ENCODE data around the gene ADGRA3. TPM values are rescaled to one million over a fixed set of nuclear protein-coding genes. Genes with fewer than 3 reads are reported as not detected.

Gene ADGRA3
- total RNA-seq, 1 experiment from 2014 or later: 39.0 TPM

GRCh38 chr4:22500831-22501714 is 14.8 kb downstream of the ADGRA3 start:
- DNase-seq: no peak
- no peaks in the 10 kb centered on the region for H3K27me3 ChIP-seq (ENCODE audit: control insufficient read depth, insufficient read depth, low read length)
- H3K36me3 ChIP-seq (replicated peaks; ENCODE audit: control insufficient read depth, insufficient read depth, low read length): no peaks in the 10 kb centered on the region
- no peak overlapping the region for H3K4me3 ChIP-seq (ENCODE audit: insufficient read depth, low read depth, low read length)

- DNase-seq: no peak
- H3K36me3 ChIP-seq (replicated peaks; ENCODE audit: control insufficient read depth, insufficient read depth, low read length): no peaks in the 10 kb centered on the region
- no peaks in the 10 kb centered on the region for H3K27me3 ChIP-seq (ENCODE audit: control insufficient read depth, insufficient read depth, low read length)
- no peak overlapping the region for H3K4me3 ChIP-seq (ENCODE audit: insufficient read depth, low read depth, low read length)
These were observed 15.7 kb downstream of the ADGRA3 start for GRCh38 chr4:22500128-22500611.

DNA sequence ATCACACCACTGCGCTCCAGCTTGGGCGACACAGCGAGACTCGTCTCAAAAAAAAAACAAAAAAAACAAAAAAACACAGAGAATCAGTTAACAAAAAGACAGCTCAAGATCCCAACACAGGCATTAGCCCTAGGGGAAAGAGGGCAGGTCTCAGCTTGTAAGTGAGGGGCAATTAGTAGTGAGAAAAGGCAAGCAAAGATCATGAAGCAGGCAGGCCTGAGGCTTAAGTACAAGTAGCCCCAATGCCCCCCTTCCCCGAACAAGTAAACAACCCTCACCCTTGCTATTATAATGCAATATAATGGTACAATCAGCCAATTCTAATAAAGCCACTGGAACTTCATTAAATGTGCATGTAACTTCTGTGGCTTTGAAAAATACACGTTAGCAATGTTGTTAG is 17.0 kb downstream of the ADGRA3 start:
- no peak for DNase-seq

DNA sequence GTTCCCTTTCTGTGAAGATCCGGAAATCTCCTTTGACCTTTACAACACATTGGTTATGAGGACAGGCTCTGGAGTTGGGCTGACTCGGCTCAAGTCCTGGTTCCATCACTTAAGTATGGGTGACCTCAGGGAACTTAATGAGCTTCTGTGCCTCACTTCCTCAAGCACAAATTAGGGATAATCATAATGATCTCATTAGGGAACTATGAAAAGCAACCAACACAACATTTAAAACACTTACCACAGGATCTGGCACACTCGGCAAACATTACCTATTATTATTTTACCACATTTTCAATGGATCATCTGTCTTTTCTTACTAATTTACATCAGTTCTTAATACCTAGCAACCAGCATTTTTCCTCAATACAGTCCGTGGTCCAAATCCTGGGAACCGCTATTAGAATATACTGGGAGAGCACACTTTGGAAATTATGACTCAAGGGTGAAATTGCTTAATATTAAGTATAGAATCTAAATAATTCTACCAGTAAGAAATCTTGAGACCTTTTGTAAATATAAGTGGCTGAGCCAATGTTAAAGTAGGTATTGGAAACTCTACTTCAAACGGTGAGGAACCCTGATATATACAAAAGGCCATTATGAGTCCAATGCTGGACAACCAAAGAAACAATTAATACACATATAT is 19.6 kb downstream of the ADGRA3 start:
- DNase-seq: no peak
- no peaks in the 10 kb centered on the region for H3K36me3 ChIP-seq (replicated peaks; ENCODE audit: control insufficient read depth, insufficient read depth, low read length)
- H3K27me3 ChIP-seq (ENCODE audit: control insufficient read depth, insufficient read depth, low read length): no peaks in the 10 kb centered on the region
- no peak overlapping the region for H3K4me3 ChIP-seq (ENCODE audit: insufficient read depth, low read depth, low read length)

More for the DNA sequence above, 17.0 kb downstream of the ADGRA3 start:
- no peaks in the 10 kb centered on the region for H3K36me3 ChIP-seq (replicated peaks; ENCODE audit: control insufficient read depth, insufficient read depth, low read length)
- no peaks in the 10 kb centered on the region for H3K27me3 ChIP-seq (ENCODE audit: control insufficient read depth, insufficient read depth, low read length)
- no peak overlapping the region for H3K4me3 ChIP-seq (ENCODE audit: insufficient read depth, low read depth, low read length)

GRCh38 chr4:22493523-22493922 is 22.3 kb downstream of the ADGRA3 start:
- Histone ChIP-seq H3K4me3 (ENCODE audit: insufficient read depth, low read depth, low read length) (no peak overlapping the region), H3K36me3 (replicated peaks; ENCODE audit: control insufficient read depth, insufficient read depth, low read length) (no peaks in the 10 kb centered on the region), H3K27me3 (ENCODE audit: control insufficient read depth, insufficient read depth, low read length) (no peaks in the 10 kb centered on the region)
- no peak for DNase-seq

- no peak overlapping the region for H3K4me3 ChIP-seq (ENCODE audit: insufficient read depth, low read depth, low read length)
These were observed 22.9 kb downstream of the ADGRA3 start for GRCh38 chr4:22492987-22493386.

DNA sequence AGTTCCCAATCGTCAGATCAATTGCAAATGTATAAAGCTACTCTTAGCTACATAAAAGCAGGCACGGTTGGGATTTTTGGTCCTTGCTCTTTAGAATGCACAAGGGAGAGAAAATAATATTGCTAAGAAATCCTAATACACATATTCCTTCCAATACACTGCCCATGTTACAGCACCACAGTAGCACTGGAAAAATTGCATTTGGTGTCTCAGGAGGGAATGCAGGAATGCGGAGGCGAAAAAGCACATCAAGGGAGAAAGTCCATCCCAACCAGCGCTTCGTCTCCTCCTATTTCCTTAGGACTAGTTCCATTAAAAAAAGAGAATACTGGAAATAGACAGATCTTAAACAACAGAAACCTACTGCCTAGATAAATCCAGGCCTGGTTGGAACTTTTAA is 23.9 kb downstream of the ADGRA3 start:
- H3K36me3 ChIP-seq (replicated peaks; ENCODE audit: control insufficient read depth, insufficient read depth, low read length): no peaks in the 10 kb centered on the region
- no peak for DNase-seq
- H3K27me3 ChIP-seq (ENCODE audit: control insufficient read depth, insufficient read depth, low read length): no peaks in the 10 kb centered on the region
- no peak overlapping the region for H3K4me3 ChIP-seq (ENCODE audit: insufficient read depth, low read depth, low read length)

More at GRCh38 chr4:22492987-22493386, 22.9 kb downstream of the ADGRA3 start:
- DNase-seq: no peak
- no peaks in the 10 kb centered on the region for H3K27me3 ChIP-seq (ENCODE audit: control insufficient read depth, insufficient read depth, low read length)
- no peaks in the 10 kb centered on the region for H3K36me3 ChIP-seq (replicated peaks; ENCODE audit: control insufficient read depth, insufficient read depth, low read length)

DNA sequence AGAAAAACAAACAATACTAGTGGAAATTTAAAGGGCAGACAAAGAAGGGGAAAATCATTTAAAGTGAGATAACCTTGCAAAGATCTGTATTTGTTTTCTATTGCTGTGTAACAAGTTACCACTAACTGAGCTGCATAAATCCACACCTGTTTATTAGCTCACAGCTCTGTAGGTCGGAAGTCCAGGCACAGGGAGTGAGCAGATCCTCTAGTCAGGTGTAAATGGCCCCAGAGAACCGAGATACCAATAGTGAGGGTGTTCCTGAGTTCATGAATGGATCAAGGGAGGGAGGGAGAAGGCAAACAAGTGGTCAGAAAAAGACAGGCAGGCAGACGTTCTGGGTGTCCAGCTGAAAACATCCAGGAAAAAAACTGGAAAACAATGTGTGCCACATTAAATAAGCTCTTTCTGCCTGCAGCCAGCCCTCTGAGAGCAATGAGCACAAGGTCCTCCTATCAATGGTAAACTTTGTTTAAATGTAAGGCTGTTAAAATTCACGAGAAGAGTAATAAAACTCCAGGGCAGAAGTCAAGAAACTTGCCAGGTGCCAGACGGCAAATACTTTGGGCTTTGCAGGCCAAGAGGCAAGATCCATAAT is 25.0 kb downstream of the ADGRA3 start:
- Histone ChIP-seq H3K4me3 (ENCODE audit: insufficient read depth, low read depth, low read length) (no peak overlapping the region), H3K36me3 (replicated peaks; ENCODE audit: control insufficient read depth, insufficient read depth, low read length) (no peaks in the 10 kb centered on the region), H3K27me3 (ENCODE audit: control insufficient read depth, insufficient read depth, low read length) (no peaks in the 10 kb centered on the region)
- DNase-seq: no peak

DNA sequence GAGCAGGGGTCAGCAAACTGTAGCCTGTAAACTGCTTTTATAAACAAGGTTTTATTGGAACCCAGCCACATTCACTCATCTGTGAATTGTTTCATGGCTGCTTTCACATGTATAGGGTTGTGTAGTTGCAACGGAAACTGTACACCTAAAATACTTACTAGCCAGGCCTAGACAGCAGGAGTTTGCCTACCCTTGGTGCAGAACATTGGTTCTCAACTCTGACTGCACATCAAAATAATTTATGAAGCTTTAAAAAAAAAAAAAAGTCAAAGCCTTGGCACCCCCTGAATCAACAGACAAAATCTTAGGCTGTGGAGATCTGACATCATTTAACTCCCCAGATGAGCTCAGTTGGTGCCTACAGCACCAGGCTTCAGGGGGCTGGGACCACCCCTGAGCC is 27.8 kb downstream of the ADGRA3 start:
- DNase-seq: no peak
- H3K36me3 ChIP-seq (replicated peaks; ENCODE audit: control insufficient read depth, insufficient read depth, low read length): no peaks in the 10 kb centered on the region

GRCh38 chr4:22487328-22487727 is 28.5 kb downstream of the ADGRA3 start:
- no peak for DNase-seq
- Histone ChIP-seq H3K36me3 (replicated peaks; ENCODE audit: control insufficient read depth, insufficient read depth, low read length) (no peaks in the 10 kb centered on the region), H3K27me3 (ENCODE audit: control insufficient read depth, insufficient read depth, low read length) (no peaks in the 10 kb centered on the region), H3K4me3 (ENCODE audit: insufficient read depth, low read depth, low read length) (no peak overlapping the region)

More for the DNA sequence above, 27.8 kb downstream of the ADGRA3 start:
- Histone ChIP-seq H3K4me3 (ENCODE audit: insufficient read depth, low read depth, low read length) (no peak overlapping the region), H3K27me3 (ENCODE audit: control insufficient read depth, insufficient read depth, low read length) (no peaks in the 10 kb centered on the region)

GRCh38 chr4:22486276-22486675 is 29.6 kb downstream of the ADGRA3 start:
- H3K4me3 ChIP-seq (ENCODE audit: insufficient read depth, low read depth, low read length): no peak overlapping the region

DNA sequence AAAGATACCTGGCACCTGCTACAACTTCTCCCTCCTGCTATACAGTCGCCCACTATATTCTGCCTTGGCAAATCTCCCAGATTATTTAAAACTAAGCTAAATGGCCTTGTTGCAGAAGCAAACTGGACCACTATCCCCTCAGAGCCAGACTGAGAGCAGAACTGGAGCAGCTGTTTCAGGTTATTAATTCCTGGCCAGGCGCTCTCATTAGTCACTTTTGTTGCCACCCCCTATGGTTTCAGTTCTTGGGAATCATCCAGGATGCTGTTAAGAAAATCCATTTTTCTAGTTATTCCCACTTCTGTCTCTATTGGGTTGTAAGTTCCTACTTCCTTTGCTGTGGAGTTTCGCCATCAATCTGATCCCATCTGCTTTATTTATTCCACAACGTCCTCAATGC is 30.1 kb downstream of the ADGRA3 start:
- no peak for DNase-seq

More at GRCh38 chr4:22486276-22486675, 29.6 kb downstream of the ADGRA3 start:
- no peak for DNase-seq
- Histone ChIP-seq H3K36me3 (replicated peaks; ENCODE audit: control insufficient read depth, insufficient read depth, low read length) (no peaks in the 10 kb centered on the region), H3K27me3 (ENCODE audit: control insufficient read depth, insufficient read depth, low read length) (no peaks in the 10 kb centered on the region)

DNA sequence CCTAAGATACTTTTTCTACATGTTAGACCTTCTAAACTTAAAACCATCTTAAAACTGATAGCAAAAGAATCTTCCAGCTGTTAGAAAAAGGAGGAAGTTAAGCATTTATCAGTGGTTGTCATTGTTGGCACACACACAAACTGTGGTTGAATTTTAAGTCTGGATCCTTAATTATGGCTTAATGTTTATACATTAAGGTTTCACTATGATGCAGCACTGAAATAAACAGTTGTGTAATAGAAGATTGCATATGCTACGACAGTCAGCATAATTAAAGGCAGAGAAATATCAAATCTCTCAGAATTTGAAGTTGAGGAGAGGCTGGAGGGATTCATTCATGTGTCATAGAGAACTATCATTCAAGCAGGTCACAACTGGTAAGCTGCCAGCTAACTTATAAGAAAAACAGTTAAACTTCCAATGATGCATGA is 32.3 kb downstream of the ADGRA3 start:
- no peak for DNase-seq
- Histone ChIP-seq H3K4me3 (ENCODE audit: insufficient read depth, low read depth, low read length) (no peak overlapping the region), H3K36me3 (replicated peaks; ENCODE audit: control insufficient read depth, insufficient read depth, low read length) (no peaks in the 10 kb centered on the region), H3K27me3 (ENCODE audit: control insufficient read depth, insufficient read depth, low read length) (no peaks in the 10 kb centered on the region)

More for the DNA sequence above, 30.1 kb downstream of the ADGRA3 start:
- no peak overlapping the region for H3K4me3 ChIP-seq (ENCODE audit: insufficient read depth, low read depth, low read length)
- H3K27me3 ChIP-seq (ENCODE audit: control insufficient read depth, insufficient read depth, low read length): no peaks in the 10 kb centered on the region
- H3K36me3 ChIP-seq (replicated peaks; ENCODE audit: control insufficient read depth, insufficient read depth, low read length): no peaks in the 10 kb centered on the region

GRCh38 chr4:22482250-22483127 is 33.4 kb downstream of the ADGRA3 start:
- no peaks in the 10 kb centered on the region for H3K36me3 ChIP-seq (replicated peaks; ENCODE audit: control insufficient read depth, insufficient read depth, low read length)
- DNase-seq: no peak
- no peaks in the 10 kb centered on the region for H3K27me3 ChIP-seq (ENCODE audit: control insufficient read depth, insufficient read depth, low read length)
- no peak overlapping the region for H3K4me3 ChIP-seq (ENCODE audit: insufficient read depth, low read depth, low read length)
